ENCODE measurements around the gene MYOZ3.

GRCh38 chr5:150630016-150630415 is 31.0 kb upstream of the MYOZ3 start:
- TF ChIP-seq CTCF (IDR thresholded peaks at IDR 0.05) (no peak), POLR2AphosphoS5 (IDR thresholded peaks at IDR 0.05) (no peak), POLR2A (IDR thresholded peaks at IDR 0.05; ENCODE audit: low read depth) (no peak), EP300 (IDR thresholded peaks at IDR 0.05) (no peak)

Measured in esophagus muscularis mucosa (tissue), 4 donors.